Activated gamma-delta T cell treated with Interleukin-2 at 50 U/mL for 16 hours (primary cell): ENCODE measurements around the gene TJP1.
"Not testable (repeated sequence)": the region's sequence is repeated elsewhere in the genome, so short reads cannot be mapped to it uniquely, and the experiment has no call there.

Source experiments
- DNase-seq: peaks from one replicate; pipeline ENCODE4 v3.0.0-alpha.2; 2020

The TJP1 gene

GRCh38 chr15:29750754-29751153, 71.5 kb downstream of the TJP1 start:
- DNase-seq = no peak

- DNase-seq = no peak
Measured at GRCh38 chr15:29749365-29750086, 72.7 kb downstream of the TJP1 start.

- DNase-seq = no peak
Measured at GRCh38 chr15:29747837-29748417, 74.3 kb downstream of the TJP1 start.

- no peak for DNase-seq
Measured at GRCh38 chr15:29743475-29743874, 78.8 kb downstream of the TJP1 start.

- no peak for DNase-seq
Measured at GRCh38 chr15:29740692-29741311, 81.5 kb downstream of the TJP1 start.

- DNase-seq = no peak
Measured at GRCh38 chr15:29736744-29737020, 85.6 kb downstream of the TJP1 start.

GRCh38 chr15:29736012-29736743, 86.1 kb downstream of the TJP1 start:
- no peak for DNase-seq

GRCh38 chr15:29734917-29735572, 87.2 kb downstream of the TJP1 start:
- no peak for DNase-seq

GRCh38 chr15:29731865-29732264, 90.4 kb downstream of the TJP1 start:
- no peak for DNase-seq

GRCh38 chr15:29730471-29730870, 91.8 kb downstream of the TJP1 start:
- DNase-seq = not testable (repeated sequence)

- DNase-seq = no peak
Measured at GRCh38 chr15:29728418-29728817, 93.8 kb downstream of the TJP1 start.

GRCh38 chr15:29727871-29728270, 94.4 kb downstream of the TJP1 start:
- no peak for DNase-seq

GRCh38 chr15:29726553-29726952, 95.7 kb downstream of the TJP1 start:
- no peak for DNase-seq

- no peak for DNase-seq
Measured at GRCh38 chr15:29724026-29724425, 98.2 kb downstream of the TJP1 start.

GRCh38 chr15:29713784-29714183, 108.5 kb downstream of the TJP1 start:
- no peak for DNase-seq

- DNase-seq = no peak
Measured at GRCh38 chr15:29712149-29712885, 110.0 kb downstream of the TJP1 start.

- no peak for DNase-seq
Measured at GRCh38 chr15:29711531-29711930, 110.7 kb downstream of the TJP1 start.

- no peak for DNase-seq
Measured at GRCh38 chr15:29708519-29708918, 113.7 kb downstream of the TJP1 start.

- no peak for DNase-seq
Measured at GRCh38 chr15:29704950-29705597, 117.2 kb downstream of the TJP1 start.

GRCh38 chr15:29701151-29701550, 121.1 kb downstream of the TJP1 start:
- DNase-seq = no peak

GRCh38 chr15:29700296-29700695, 122.0 kb downstream of the TJP1 start:
- no peak for DNase-seq

GRCh38 chr15:29699791-29700190, 122.5 kb downstream of the TJP1 start:
- DNase-seq = no peak
